SK-N-SH (cell line): Measurements from ENCODE around the gene KIF18B. TPM values are rescaled to one million over a fixed set of nuclear protein-coding genes. Genes with fewer than 3 reads are reported as not detected.

Experiments
- CTCF ChIA-PET: fragments of 300-600, 350-600 bp; formaldehyde crosslinking; extraction: SDS; loops from one replicate; lab custom pipeline; 2021; lab: Yijun Ruan, JAX
- POLR2A ChIA-PET: fragments of 350-600 bp; sonication (Branson Sonifier 250); formaldehyde crosslinking; extraction: SDS; loops from one replicate; lab custom pipeline; 2020; ENCODE audit warnings: antibody characterized with exemption, inconsistent platforms; lab: Yijun Ruan, JAX
- DNase-seq: peaks from one replicate; pipeline ENCODE4 v3.0.0; 2012
- H2AFZ ChIP-seq: fragments of 200-600 bp; sonication (generic); 2 replicates; pipeline ENCODE4 v1.8.1; 2016; ENCODE audit warnings: antibody characterized with exemption, mild to moderate bottlenecking, low read depth
- H3F3A ChIP-seq: fragments of 200-600 bp; sonication (generic); replicated peaks from 2 replicates; pipeline ENCODE3; 2016; ENCODE audit warnings: antibody characterized with exemption, mild to moderate bottlenecking; ENCODE audit not compliant: insufficient read depth
- H3K27ac ChIP-seq, 2 experiments: fragments of 200-500 bp in 1 of 2; fragments of 200-600 bp in 1 of 2; sonication (Bioruptor generic) in 1 of 2; sonication (generic), shearing (Covaris generic) in 1 of 2; 2 replicates each; pipeline versions ENCODE4 v1.5.1 to v1.6.1; 2014 to 2016; ENCODE audit warnings: low read depth in 2 of 2, inconsistent platforms in 1 of 2, low read length in 1 of 2, mild to moderate bottlenecking in 1 of 2, mixed read lengths in 1 of 2
- H3K27me3 ChIP-seq: fragments of 200-600 bp; sonication (generic), shearing (Covaris generic); 2 replicates; pipeline ENCODE4 v1.6.1; 2016; ENCODE audit warnings: mixed run types; ENCODE audit not compliant: insufficient read depth
- H3K36me3 ChIP-seq, 2 experiments: fragments of 200-500 bp in 1 of 2; fragments of 200-600 bp in 1 of 2; sonication (Bioruptor generic) in 1 of 2; sonication (generic) in 1 of 2; replicated peaks in 1 of 2; 2 replicates each; pipeline versions ENCODE3 to v1.5.1; 2014 to 2016; ENCODE audit warnings: low read length in 1 of 2, mild to moderate bottlenecking in 1 of 2; ENCODE audit not compliant: insufficient read depth in 2 of 2, control insufficient read depth in 1 of 2
- H3K4me1 ChIP-seq, 2 experiments: fragments of 200-500 bp in 1 of 2; fragments of 200-600 bp in 1 of 2; sonication (Bioruptor generic) in 1 of 2; sonication (generic), shearing (Covaris generic) in 1 of 2; 2 replicates each; pipeline versions ENCODE4 v1.5.1 to v1.6.1; 2014 to 2016; ENCODE audit warnings: low read depth in 1 of 2, low read length in 1 of 2, mixed run types in 1 of 2; ENCODE audit not compliant: insufficient read depth in 2 of 2, control insufficient read depth in 1 of 2
- H3K4me2 ChIP-seq: fragments of 200-600 bp; sonication (generic), shearing (Covaris generic); 2 replicates; pipeline ENCODE4 v1.6.1; 2017; ENCODE audit warnings: mixed run types
- H3K4me3 ChIP-seq, 2 experiments: fragments of 200-500 bp in 1 of 2; fragments of 200-600 bp in 1 of 2; sonication (Bioruptor generic) in 1 of 2; sonication (generic), shearing (Covaris generic) in 1 of 2; 2 replicates each; pipeline versions ENCODE4 v1.5.1 to v1.8.1; 2014 to 2016; ENCODE audit warnings: low read depth in 2 of 2, inconsistent platforms in 1 of 2, low read length in 1 of 2, mild to moderate bottlenecking in 1 of 2, mixed read lengths in 1 of 2, moderate library complexity in 1 of 2
- H3K79me2 ChIP-seq: fragments of 200-600 bp; sonication (generic); 2 replicates; pipeline ENCODE4 v1.8.1; 2017; ENCODE audit warnings: mild to moderate bottlenecking; ENCODE audit not compliant: insufficient read depth
- H3K9ac ChIP-seq: fragments of 200-600 bp; sonication (generic); 2 replicates; pipeline ENCODE4 v1.6.1; 2017; ENCODE audit warnings: mixed run types
- H3K9me2 ChIP-seq: fragments of 200-600 bp; sonication (generic); 2 replicates; pipeline ENCODE4 v1.6.1; 2017; ENCODE audit warnings: mixed run types
- H3K9me3 ChIP-seq: fragments of 200-600 bp; sonication (generic); 2 replicates; pipeline ENCODE4 v1.6.1; 2017; ENCODE audit warnings: mixed run types, mild to moderate bottlenecking, moderate library complexity
- H4K20me1 ChIP-seq: fragments of 200-600 bp; sonication (generic); 2 replicates; pipeline ENCODE4 v1.6.1; 2017; ENCODE audit warnings: mild to moderate bottlenecking, mixed run types; ENCODE audit not compliant: insufficient read depth
- CHD2 ChIP-seq: fragments of 150-350 bp; IDR thresholded peaks from 2 replicates; pipeline ENCODE4 v1.6.1; 2018; ENCODE audit warnings: low read length; ENCODE audit not compliant: partially characterized antibody
- CTCF ChIP-seq: fragments of 200-600 bp; sonication (generic); IDR thresholded peaks from 2 replicates; pipeline ENCODE4 v1.6.1; 2017; ENCODE audit warnings: antibody characterized with exemption, mild to moderate bottlenecking, moderate library complexity
- EZH2phosphoT487 ChIP-seq: fragments of 200-600 bp; sonication (generic); IDR thresholded peaks from 2 replicates; pipeline ENCODE4 v1.6.1; 2017; ENCODE audit warnings: low read depth, mixed run types, mild to moderate bottlenecking, antibody characterized with exemption, moderate library complexity, borderline replicate concordance
- FOSL2 ChIP-seq: IDR thresholded peaks from 2 replicates; pipeline ENCODE4 v1.4.0; 2012; ENCODE audit warnings: low read depth, mild to moderate bottlenecking, moderate library complexity, borderline replicate concordance
- FOXJ3 ChIP-seq: sonication (generic); formaldehyde crosslinking; IDR thresholded peaks from 2 replicates; pipeline ENCODE4 v1.5.1; 2020; ENCODE audit warnings: mild to moderate bottlenecking, missing genetic modification reagents
- MEF2A ChIP-seq: IDR thresholded peaks from 2 replicates; pipeline ENCODE4 v1.4.0; 2012; ENCODE audit warnings: low read depth, borderline replicate concordance
- NFIC ChIP-seq: IDR thresholded peaks from 2 replicates; pipeline ENCODE4 v1.4.0; 2012; ENCODE audit warnings: borderline replicate concordance
- RAD21 ChIP-seq: IDR thresholded peaks from 2 replicates; pipeline ENCODE4 v1.6.1; 2012; ENCODE audit warnings: mild to moderate bottlenecking, low read length
- TEAD4 ChIP-seq: IDR thresholded peaks from 2 replicates; pipeline ENCODE4 v1.4.0; 2012; ENCODE audit warnings: mild to moderate bottlenecking, borderline replicate concordance; ENCODE audit not compliant: insufficient read depth
- WGBS: methylation state at CpG from one replicate; pipeline ENCODE4 v1.1.6; 2017; ENCODE audit warnings: low lambda C conversion rate; 5-methylcytosine and 5-hydroxymethylcytosine counted together
- polyA plus RNA-seq, 3 experiments: library from polyadenylated mRNA; depleted of rRNA; stranded (reverse); fragments of >200 nt; gene quantifications; 2 replicates each; pipeline ENCODE4 v1.2.3, GENCODE V29; 2012

The KIF18B gene
- polyA plus RNA-seq, 1 of the 3 experiments (the other 2 are of a cell fraction) = 14.7 TPM

- WGBS = 83% methylated on average over 7 of the region's 7 CpGs
These were observed 14.4 kb upstream of the KIF18B start for GRCh38 chr17:44961921-44962350.

GRCh38 chr17:44960691-44961090 is 13.1 kb upstream of the KIF18B start:
- no peaks in the 10 kb centered on the region for H3K9me3 ChIP-seq
- no peak for DNase-seq
- no peak overlapping the region for H2AFZ ChIP-seq
- no peaks in the 10 kb centered on the region for H3K9me2 ChIP-seq
- no peak overlapping the region for H3K27ac ChIP-seq
- H3K9ac ChIP-seq = no peak overlapping the region
- WGBS = 65% methylated on average over 2 of the region's 2 CpGs
- H3K27me3 ChIP-seq = no peaks in the 10 kb centered on the region
- no peak overlapping the region for H3K4me3 ChIP-seq
- H3K36me3 ChIP-seq = no peaks in the 10 kb centered on the region
- ChIA-PET POLR2A (no interaction called here), CTCF (interaction anchor here (1.4 to 12.6 kb wide), 4 partner anchors 19 to 138 kb away, joined by 3 to 119 read pairs (median 5); no protein-coding TSS in a partner anchor)
- H3F3A ChIP-seq = no peaks in the 10 kb centered on the region
- H3K79me2 ChIP-seq = no peaks in the 10 kb centered on the region
- peaks cover 0 to 28% of the 10 kb centered on the region in 2 experiments; a peak in 1 of 4 replicates for H3K4me1 ChIP-seq
- TF ChIP-seq CHD2 (no peak), FOXJ3 (CRISPR knock-in tag) (no peak), FOSL2 (no peak), EZH2phosphoT487 (no peak), MEF2A (no peak)
- no peak overlapping the region for H3K4me2 ChIP-seq
- no peaks in the 10 kb centered on the region for H4K20me1 ChIP-seq

More at GRCh38 chr17:44961921-44962350, 14.4 kb upstream of the KIF18B start:
- H3K79me2 ChIP-seq = no peaks in the 10 kb centered on the region
- H3K9me3 ChIP-seq = no peaks in the 10 kb centered on the region
- H3K27me3 ChIP-seq = peaks cover 3% of the 10 kb centered on the region; the same call in 1 of the 2 replicates
- no peak overlapping the region for H3K27ac ChIP-seq
- no peak for DNase-seq
- no peaks in the 10 kb centered on the region for H3F3A ChIP-seq
- H3K9me2 ChIP-seq = no peaks in the 10 kb centered on the region
- ChIA-PET CTCF (interaction anchor here (0.6 to 12.6 kb wide), 8 partner anchors 12 to 231 kb away, joined by 3 to 119 read pairs (median 4); no protein-coding TSS in a partner anchor), POLR2A (interaction anchor here (0.7 kb wide), 1 partner anchor 32 kb away, joined by 3 read pairs; no protein-coding TSS in a partner anchor)
- H3K4me2 ChIP-seq = no peak overlapping the region
- peaks cover 0 to 23% of the 10 kb centered on the region in 2 experiments; a peak in 1 of 4 replicates for H3K4me1 ChIP-seq
- no peak overlapping the region for H3K9ac ChIP-seq
- H2AFZ ChIP-seq = no peak overlapping the region
- no peaks in the 10 kb centered on the region for H3K36me3 ChIP-seq
- TF ChIP-seq TEAD4 (no peak), NFIC (no peak), CTCF (peak; percentile 23; the same call in 1 of the 2 replicates), RAD21 (peak; percentile 54)
- no peak overlapping the region for H3K4me3 ChIP-seq
- H4K20me1 ChIP-seq = no peaks in the 10 kb centered on the region
